K562 (cell line): ENCODE results near the gene WASF1. TPM values are rescaled to one million over a fixed set of nuclear protein-coding genes. Genes with fewer than 3 reads are reported as not detected.

Experiments used
- AFF1 ChIP-seq, 2 experiments: fragments of 450-650 bp; IDR thresholded peaks; 2 replicates each; pipeline ENCODE4 v1.6.1; 2018; ENCODE audit warnings: mild to moderate bottlenecking in 2 of 2, low read depth in 1 of 2; ENCODE audit not compliant: partially characterized antibody in 2 of 2
- BRF2 ChIP-seq: IDR thresholded peaks from 3 replicates; pipeline ENCODE4 v1.6.1; 2011; ENCODE audit warnings: borderline replicate concordance, mild to moderate bottlenecking; ENCODE audit not compliant: insufficient read length, insufficient read depth
- CREM ChIP-seq: IDR thresholded peaks from 2 replicates; pipeline ENCODE4 v1.6.1; 2014; ENCODE audit warnings: antibody characterized with exemption, low read depth
- ILK ChIP-seq: fragments of 450-650 bp; IDR thresholded peaks from 2 replicates; pipeline ENCODE4 v1.6.1; 2016; ENCODE audit warnings: missing genetic modification characterization, low read depth, mild to moderate bottlenecking, missing compliant biosample characterization, moderate library complexity, borderline replicate concordance
- MAFK ChIP-seq: IDR thresholded peaks from 2 replicates; pipeline ENCODE4 v1.6.1; 2011; ENCODE audit warnings: low read length, improper control_type of control experiment
- TCF3 ChIP-seq: sonication (generic); formaldehyde crosslinking; IDR thresholded peaks from 2 replicates; pipeline ENCODE4 v1.4.0; 2020; ENCODE audit warnings: mild to moderate bottlenecking, missing genetic modification reagents
- ZNF324 ChIP-seq: fragments of 250-450 bp; sonication (Bioruptor Pico); IDR thresholded peaks from 2 replicates; pipeline ENCODE4 v1.4.0; 2020; ENCODE audit warnings: mild to moderate bottlenecking
- polyA plus RNA-seq, 8 experiments: library from polyadenylated mRNA; depleted of rRNA in 4 of 8; stranded (reverse) in 5 of 8; unstranded in 3 of 8; fragments of >200 nt; fragmentation: Nextera tagmentation in 2 of 8; fragmentation: Illumina TruSeq in 1 of 8; extraction: Ambion mirVana in 2 of 8; extraction: Trizol in 1 of 8; gene quantifications; 2 replicates each; pipeline versions ENCODE4 v1.2.1 to v1.2.3, GENCODE V29; 2011 to 2014; ENCODE audit warnings: inconsistent platforms in 1 of 8, missing spikeins in 1 of 8
- total RNA-seq, 7 experiments: library from RNA; depleted of rRNA in 6 of 7; stranded (reverse); fragments of >200 nt in 6 of 7; fragmentation: Illumina TruSeq in 2 of 7; extraction: Trizol in 2 of 7; gene quantifications; 2 replicates each; pipeline versions ENCODE4 v1.2.1 to v1.2.3, GENCODE V29; 2011 to 2021; ENCODE audit warnings: low replicate concordance in 1 of 7

WASF1 gene
- total and polyA plus RNA-seq, 9 of the 15 experiments (the other 6 are each of a cell fraction or from before 2014, with no cell fraction given) = 2.1 to 18.2 (median 7.4) TPM

- TF ChIP-seq BRF2 (no peak), ZNF324 (no peak), MAFK (no peak), ILK (tag) (no peak), TCF3 (CRISPR knock-in tag) (no peak), AFF1 (IDR thresholded peaks at IDR 0.05; ENCODE audit: low read depth in 1 of 2, partially characterized antibody in 2 of 2) (no peak), CREM (no peak)
- TF ChIP-seq, all 486 proteins: peak for 0
Observed at GRCh38 chr6:110085285-110085684, 94.2 kb downstream of the WASF1 start (continued).
